ENCODE measurements around the gene MUC22. TPM values are rescaled to one million over a fixed set of nuclear protein-coding genes. Genes with fewer than 3 reads are reported as not detected.
A peak's percentile ranks its signal among the peaks of the same experiment; 100 is the strongest.

The MUC22 gene
- total RNA-seq: 0.06 TPM in 1 of 2 replicates, not detected in the other

- TF ChIP-seq CTCF (conservative IDR thresholded peaks at IDR 0.05; ENCODE audit: low read depth, low read length): no peak
- DNase-seq (ENCODE audit: low read depth): no peak
- H3K4me3 ChIP-seq (ENCODE audit: low read depth, low read length): no peak within 1 kb of the TSS
These were observed at the start of gene MUC22 for GRCh38 chr6:31010393-31011060. MUC22 (plus strand) TSS chr6:31010474; CDS start chr6:31010707, 233 bp downstream.

GRCh38 chr6:30960907-30961673 lies 49.2 kb upstream of the MUC22 start:
- DNase-seq (ENCODE audit: low read depth): peak; percentile 50
- TF ChIP-seq CTCF (conservative IDR thresholded peaks at IDR 0.05; ENCODE audit: low read depth, low read length): no peak
- H3K4me3 ChIP-seq (ENCODE audit: low read depth, low read length): no peak overlapping the region

GRCh38 chr6:30962716-30963115 lies 47.6 kb upstream of the MUC22 start:
- no peak for DNase-seq (ENCODE audit: low read depth)
- H3K4me3 ChIP-seq (ENCODE audit: low read depth, low read length): no peak overlapping the region
- no peak for TF ChIP-seq CTCF (conservative IDR thresholded peaks at IDR 0.05; ENCODE audit: low read depth, low read length)

- DNase-seq (ENCODE audit: low read depth): no peak
These were observed 46.6 kb upstream of the MUC22 start for GRCh38 chr6:30963641-30964040.

GRCh38 chr6:30964075-30964474 lies 46.2 kb upstream of the MUC22 start:
- TF ChIP-seq CTCF (conservative IDR thresholded peaks at IDR 0.05; ENCODE audit: low read depth, low read length): no peak
- no peak overlapping the region for H3K4me3 ChIP-seq (ENCODE audit: low read depth, low read length)
- DNase-seq (ENCODE audit: low read depth): no peak

More at GRCh38 chr6:30963641-30964040, 46.6 kb upstream of the MUC22 start:
- TF ChIP-seq CTCF (conservative IDR thresholded peaks at IDR 0.05; ENCODE audit: low read depth, low read length): no peak
- H3K4me3 ChIP-seq (ENCODE audit: low read depth, low read length): no peak overlapping the region

- DNase-seq (ENCODE audit: low read depth): no peak
- no peak for TF ChIP-seq CTCF (conservative IDR thresholded peaks at IDR 0.05; ENCODE audit: low read depth, low read length)
- no peak overlapping the region for H3K4me3 ChIP-seq (ENCODE audit: low read depth, low read length)
These were observed 45.1 kb upstream of the MUC22 start for GRCh38 chr6:30965140-30965601.

All from epithelial cell of proximal tubule (primary cell).